Fibroblast of lung (primary cell): ENCODE results near the gene SPRED1.

ENCODE experiments used
- CTCF ChIP-seq, 2 donors: IDR thresholded peaks in 1 of 2; conservative IDR thresholded peaks in 1 of 2; 1 replicate in 1 of 2; 2 replicates in 1 of 2; pipeline ENCODE4 v1.5.1; 2011 to 2012; ENCODE audit warnings: low read length in 2 of 2, control low read depth in 1 of 2, inconsistent platforms in 1 of 2, low read depth in 1 of 2, mild to moderate bottlenecking in 1 of 2
- EZH2 ChIP-seq: IDR thresholded peaks from 2 replicates; pipeline ENCODE4 v1.5.1; 2012; ENCODE audit warnings: low read length, control low read depth, mild to moderate bottlenecking; ENCODE audit errors: missing control alignments

DNA sequence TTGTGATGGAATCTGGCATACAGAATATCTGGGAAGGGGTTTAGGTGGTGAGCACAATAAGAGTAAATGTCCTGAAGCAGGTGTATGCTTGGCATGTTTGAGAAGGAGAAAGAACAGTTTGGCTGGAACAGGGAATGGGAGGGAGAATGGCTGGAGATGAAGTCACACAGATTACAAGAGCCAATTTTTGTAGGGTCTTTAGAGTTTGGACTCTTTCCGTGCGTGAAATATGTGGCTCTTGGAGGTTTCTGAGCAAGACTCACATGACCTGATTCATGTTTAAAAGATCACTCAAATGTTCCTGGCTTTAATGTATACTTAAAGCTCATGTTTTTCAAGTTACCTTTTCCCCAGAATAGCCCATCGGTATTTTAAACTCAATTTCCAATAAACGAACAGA lies 32.8 kb downstream of the SPRED1 start:
- no peak for TF ChIP-seq CTCF (conservative IDR thresholded peaks at IDR 0.05 in 1 of 2, IDR thresholded peaks at IDR 0.05 in 1 of 2; ENCODE audit: low read depth in 1 of 2, low read length in 2 of 2)
- TF ChIP-seq EZH2 = no peak
